Stimulated activated CD8-positive, alpha-beta memory T cell treated with anti-CD3 and anti-CD28 coated beads, Interleukin-15, amount 100 ng/mL, for 4 hours (primary cell): Measurements from ENCODE around the gene CDH23.

Experiments
- DNase-seq, 2 donors: peaks; one replicate each; pipeline ENCODE4 v3.0.0-alpha.2; 2020; ENCODE audit warnings: low read depth in 2 of 2

Gene CDH23

DNA sequence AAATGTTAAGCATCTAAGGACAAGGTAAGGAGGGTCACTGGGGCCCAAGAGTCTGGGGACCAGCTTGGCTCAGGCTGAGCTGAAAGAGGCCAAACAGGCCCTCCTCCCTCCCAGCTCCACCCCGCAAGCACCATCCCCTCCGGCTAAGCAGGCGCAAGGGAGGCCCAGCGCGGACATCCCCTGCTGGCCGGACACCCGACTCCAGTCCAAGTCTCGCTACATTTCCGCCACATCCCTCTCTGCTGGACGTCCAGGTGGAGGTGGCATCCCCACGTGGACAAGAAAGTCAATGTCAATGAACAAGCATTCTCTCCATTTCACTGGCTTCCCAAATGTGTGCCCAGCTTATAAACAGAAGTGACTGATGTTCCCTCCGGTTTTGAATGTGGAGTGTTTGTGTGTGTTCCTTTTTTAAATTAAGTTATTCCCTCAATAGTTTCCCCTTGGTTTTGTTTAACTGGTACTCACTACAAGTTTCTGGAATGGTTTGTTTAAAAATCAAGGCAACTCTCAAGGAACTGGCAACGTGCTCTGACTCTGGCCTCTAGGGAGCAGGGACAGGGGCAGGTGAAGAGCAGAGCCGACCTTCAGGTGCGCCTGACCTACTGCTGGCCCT lies 418.9 kb downstream of the CDH23 start:
- DNase-seq, result no peak

DNA sequence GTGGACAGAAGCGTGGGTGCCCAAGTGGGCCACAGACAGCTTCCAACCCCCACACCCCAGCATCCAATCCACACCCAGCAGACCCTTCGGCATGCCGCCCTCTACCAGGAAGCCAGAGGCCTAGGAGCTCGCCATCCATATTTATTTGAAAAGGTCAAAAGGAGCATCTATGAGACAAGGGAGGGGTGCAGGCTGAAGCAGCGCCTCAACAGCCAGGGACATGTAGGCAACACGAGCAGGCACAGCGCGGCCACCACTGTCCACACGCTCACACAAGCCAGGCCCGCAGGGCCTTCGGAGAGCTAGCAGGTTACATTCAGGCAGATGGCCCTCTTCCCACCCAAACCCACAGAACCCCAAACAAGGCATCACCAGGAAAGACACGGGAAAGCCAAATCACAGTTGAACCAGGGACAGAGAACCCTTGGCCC lies 419.7 kb downstream of the CDH23 start:
- no peak for DNase-seq

DNA sequence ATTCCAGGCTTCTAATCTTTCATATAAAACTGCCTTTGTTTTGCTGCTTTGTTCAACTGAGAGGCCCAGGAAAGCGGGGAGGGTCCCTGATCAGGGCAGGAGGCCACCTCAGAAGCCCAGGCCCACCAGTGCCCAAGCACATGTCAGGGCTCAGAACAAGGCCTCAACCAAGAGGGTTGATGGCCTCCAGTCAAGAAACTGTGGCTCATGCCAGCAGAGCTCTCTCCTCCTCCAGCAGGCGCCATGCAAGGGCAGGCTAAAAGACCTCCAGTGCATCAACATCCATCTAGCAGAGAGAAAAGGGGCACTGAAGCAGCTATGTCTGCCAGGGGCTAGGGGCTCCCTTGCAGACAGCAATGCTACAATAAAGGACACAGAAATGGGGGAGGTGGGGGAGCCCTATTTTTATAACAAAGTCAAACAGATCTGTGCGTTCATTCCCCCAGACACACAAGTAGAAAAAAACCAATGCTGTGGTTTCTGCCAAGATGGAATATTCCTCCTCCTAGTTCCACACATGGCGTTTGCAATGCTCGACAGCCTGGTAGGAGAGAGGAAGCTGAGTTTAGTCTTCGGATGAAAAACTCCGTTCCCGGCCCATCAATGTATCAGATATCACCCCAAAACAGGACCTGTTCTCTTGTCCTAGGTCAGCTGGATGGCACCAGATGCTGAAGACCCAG lies 420.4 kb downstream of the CDH23 start:
- no peak for DNase-seq

DNA sequence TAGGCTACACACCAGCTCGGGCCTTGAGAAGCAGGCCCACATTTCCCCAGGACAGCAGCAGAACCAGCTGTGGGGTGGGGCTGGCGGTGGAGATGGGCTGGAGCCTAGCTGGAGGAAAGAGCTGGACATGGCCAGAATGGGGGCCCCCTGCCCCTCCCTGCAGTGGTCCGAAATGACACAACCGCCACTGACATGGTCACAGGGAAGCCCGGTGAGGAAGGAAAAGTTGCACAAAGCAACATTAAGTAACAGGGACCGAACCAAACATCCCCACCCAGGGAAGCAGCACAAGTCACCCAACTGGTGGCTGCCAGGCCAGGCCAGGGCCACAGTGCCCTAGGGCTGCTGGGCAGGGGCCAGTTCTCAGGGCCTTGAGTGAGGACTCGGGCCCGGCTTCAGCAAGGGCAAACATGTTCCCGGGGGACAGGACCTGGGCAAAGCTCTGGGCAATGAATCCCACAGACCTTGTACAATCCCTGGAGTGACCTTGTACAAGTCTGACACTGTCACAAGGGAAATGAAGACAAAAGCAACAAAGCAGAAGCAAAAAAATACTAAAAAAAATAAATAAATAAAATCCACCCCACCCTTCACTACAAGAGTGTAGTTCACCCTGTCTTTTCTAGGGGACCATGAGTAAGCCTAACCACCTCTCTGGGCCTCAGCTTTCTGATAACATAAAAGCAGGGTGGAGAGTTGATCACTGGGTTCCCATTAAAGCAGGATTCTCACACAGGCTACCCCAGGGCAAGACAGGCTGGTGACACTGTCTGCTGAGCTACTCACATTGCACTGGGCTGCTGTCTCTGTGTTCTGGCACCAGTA lies 421.3 kb downstream of the CDH23 start:
- DNase-seq, result no peak

DNA sequence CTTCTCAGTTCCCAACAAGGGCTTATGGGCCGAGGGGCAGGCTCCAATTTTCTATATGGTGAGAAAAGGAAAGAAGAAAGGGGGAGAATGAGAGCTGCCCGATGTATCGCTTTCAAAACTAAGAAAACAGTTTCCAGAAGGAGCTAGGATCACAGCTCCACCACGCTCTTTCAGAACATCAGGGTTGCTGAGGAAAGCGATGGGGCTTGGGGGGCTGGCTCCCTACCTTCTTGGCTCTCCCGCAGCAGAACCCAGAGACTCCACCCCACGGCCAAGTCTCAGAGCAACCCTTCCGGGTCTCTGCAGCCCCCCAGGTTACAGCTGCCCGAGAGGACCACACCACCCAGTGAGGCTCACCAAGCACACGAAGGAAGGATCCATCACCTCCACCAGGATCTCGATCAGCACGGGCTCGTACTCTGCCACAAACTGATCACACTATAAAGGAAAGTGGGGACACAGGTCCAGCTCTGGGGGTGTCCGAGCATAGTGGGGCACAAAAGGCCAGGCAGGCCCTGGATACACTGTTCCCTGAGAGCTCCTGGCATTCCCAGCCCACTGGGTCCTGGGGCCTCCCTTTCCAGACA lies 422.0 kb downstream of the CDH23 start:
- no peak for DNase-seq

DNA sequence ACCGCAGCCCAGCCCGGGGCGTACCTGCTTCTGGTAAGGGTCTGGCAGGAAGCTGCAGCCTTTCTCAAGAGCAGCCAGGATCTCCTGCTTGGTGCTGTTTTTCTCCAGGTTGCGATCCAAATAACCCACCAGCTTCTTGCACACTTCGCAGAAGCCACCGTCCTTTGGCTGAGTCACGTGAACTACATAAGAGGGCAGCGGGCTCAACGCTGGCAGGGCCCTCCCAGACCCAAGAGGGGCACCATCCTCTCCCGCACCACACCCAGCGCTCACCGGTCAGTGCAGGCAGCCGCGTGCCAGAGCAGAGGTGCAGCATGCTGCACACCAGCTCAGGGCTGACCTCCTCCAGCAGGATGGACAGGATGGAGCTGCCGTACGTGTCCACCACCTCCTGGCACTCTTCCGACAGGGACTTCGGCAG lies 422.7 kb downstream of the CDH23 start:
- no peak for DNase-seq

DNA sequence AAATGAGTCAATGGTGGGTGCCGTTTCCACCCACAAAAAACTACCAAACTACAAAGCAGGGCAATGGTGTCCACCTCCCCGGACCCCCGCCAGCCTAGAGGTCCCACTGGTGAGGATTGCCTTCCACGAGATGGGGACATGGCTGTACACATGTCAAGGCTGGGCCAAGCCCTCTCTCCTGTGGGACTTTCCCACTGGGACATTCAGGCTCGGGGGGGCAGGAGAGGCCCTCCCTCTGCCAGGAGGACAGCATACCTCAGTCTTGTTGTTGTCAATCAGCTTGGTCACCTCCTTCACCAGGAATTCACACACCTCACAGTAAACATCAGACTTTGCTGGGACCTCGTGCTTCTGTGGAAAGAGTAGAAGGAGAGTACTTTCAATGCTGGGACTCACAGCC lies 423.3 kb downstream of the CDH23 start:
- DNase-seq, result no peak

DNA sequence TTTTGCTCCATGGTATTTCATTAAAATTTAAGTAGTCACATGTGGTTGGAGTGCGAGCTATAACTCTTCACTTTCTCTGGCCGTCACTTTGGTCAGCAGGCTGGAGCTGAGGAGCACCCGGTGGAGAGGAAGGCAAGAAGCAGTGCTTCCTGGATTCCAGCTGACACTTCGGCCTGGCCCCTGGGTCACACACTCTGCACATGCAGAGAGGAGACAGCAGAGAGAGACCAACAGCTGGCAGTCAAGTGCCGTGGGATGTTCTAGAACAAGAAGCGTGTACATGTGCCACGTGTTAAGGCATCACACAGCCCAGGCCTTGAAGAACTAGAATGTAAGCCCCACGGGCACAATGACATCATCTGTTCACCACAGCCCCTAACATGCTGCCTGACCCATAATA lies 424.2 kb downstream of the CDH23 start:
- DNase-seq, result no peak

DNA sequence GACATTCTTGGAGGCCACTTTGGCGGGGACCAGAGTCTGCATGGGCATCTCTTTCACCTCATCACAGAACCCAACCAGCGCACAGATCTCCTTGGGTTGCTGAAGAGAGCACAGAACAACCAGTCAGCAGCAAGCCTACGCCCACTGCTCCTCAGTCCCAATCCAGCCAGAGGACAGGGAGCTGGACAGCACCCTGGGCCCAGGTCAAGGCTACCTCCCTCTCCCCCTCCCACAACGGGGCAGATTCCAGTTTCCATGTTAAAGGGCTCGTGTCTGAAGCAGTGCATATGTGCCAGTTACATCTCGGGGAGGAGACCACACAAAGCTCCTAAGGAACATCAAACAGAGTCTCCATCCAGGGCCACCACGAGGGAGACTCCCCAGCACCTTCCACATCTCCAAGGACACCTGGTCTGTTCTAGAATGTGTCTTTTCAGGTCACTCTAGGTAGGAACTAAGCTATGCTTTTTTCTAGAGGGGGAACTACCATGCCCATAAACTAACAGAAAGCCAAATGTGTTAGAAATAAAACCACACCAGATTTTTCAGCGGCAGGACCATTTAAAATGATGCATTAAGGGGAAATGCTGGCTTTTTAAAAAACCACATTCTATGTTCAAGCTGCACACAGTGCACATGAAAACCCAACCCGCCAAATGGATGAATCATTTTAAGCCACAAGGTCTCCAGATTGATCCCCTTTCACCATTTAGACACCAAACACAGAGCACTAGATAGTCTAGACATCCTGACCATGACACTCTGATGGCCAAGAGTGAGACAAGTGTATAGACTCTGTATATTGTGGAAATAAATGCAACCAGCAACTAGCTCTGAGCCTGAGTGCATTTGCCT lies 425.4 kb downstream of the CDH23 start:
- no peak for DNase-seq

DNA sequence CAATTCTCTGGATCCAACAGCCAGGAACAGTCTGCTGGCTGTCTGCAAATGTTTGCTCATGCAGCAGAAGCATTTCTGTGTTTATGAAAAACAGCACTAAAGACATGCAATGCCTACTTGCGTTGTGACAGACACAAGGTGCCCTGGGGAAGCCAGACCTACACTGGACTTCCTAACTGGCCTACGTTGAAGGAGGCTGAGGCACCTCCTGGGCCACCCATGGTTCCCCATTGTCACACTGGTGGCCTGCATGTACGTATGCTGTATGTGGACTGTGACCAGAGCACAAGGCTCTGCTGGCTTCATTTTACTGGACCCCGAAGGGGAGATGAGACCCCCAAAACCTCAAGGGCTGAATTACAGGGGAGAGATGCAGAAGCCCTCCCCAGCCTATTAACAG lies 426.6 kb downstream of the CDH23 start:
- no peak for DNase-seq

DNA sequence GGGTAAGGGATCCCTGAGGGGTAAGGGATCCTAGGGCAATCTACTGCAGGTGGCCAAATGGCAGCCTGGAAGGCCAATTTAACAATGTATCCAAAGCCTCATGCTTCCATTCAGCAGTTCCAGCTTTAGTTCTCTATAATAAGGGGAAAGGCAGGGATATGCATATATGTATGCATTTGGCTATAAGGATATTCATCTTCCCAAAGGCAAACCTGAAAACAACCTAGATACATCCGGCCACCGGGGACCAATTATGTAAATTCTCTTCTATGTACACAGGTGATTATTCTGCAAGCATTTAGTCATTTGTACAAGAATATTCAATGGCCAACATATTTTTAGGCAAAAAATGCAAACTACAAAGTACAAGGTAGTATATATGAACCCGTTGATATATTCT lies 427.6 kb downstream of the CDH23 start:
- DNase-seq, result no peak

DNA sequence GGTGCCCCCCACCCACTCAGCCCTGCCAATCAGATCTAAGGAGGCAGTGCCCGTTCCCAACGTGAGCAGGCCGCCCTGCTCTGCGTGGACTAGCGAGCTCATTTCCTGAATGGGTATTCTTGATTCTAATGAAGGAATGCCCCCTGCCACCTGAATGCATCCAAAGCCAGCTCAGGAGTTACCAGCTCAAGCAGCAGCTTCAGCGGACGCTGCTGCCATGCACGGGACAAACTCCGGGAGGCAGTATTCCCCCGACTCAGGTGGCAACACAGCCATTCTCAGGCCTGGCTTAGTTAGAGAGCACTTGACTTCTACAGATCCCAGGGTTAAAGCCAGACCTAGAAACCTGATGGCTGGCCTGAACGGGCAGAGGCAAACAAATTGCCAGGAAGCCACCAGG lies 428.5 kb downstream of the CDH23 start:
- DNase-seq, result no peak

DNA sequence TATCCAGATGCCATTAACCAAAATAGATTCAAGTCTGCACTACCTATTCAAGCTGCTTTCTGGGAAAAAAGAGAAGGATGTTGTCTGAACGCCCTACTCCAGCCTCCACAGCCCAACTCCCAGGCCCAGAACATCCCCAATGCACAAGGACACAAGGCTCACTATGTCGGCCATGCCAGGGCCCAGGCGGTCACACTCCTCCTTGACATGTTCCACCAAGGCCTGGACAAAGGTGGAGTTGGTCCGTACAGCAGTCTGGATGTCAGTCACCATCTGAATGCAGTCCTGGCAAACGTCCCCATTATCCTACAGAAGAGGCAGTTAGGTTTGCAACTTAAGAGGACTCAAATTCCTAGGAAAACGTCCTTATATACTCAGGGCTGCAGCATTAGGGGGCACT lies 431.1 kb downstream of the CDH23 start:
- no peak for DNase-seq

DNA sequence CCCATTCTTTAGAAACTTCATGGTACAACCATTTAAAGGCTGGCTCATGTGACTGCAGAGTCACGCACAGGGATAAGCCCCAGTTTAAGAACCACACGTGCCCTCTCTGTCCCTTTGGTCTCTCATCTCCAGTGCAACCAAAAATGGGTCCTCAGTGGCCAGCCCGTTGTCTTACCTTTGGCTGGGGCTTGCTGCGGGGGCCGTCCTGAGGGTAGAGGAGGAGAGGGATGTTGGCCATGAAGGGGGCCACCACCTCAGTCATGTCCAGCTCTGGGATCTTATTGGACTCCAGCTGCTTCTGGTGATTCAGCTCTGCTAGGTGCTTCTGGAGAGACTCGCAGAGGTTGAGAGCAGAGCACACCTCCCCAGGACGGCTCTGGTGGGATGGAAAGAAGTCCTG lies 432.0 kb downstream of the CDH23 start:
- no peak for DNase-seq

DNA sequence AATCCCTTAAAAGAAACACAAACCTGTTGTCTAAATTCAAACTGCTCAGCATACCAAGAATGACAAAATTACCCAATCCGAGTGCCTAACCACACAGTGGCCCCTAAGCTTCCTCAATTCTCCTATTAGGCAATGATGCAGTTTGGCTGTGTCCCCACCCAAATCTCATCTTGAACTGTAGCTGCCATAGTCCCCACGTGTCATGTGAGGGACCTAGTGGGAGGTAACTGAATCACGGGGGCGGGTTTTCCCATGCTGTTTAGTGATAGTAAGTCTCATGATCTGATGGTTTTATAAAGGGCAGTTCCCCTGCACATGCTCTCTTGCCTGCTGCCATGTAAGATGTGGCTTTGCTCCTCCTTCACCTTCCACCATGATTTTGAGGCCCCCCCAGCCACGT lies 432.5 kb downstream of the CDH23 start:
- DNase-seq, result no peak

DNA sequence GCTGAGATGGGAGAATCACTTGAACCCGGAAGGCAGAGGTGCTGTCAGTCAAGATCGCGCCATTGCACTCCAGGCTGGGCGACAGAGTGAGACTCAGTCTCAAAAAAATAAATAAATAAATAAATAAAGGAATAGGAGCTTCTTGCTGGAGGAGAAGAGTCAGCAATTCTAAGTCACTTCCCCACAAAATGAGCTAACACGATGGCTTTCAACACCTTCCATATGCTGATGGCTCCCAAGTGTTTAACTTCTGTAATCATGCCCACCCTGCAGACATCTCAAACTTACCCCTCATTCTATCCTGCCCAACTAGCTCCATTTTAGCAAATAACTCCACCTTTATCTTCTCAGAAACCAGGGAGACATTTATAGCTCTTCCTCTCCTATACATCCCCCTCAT lies 433.2 kb downstream of the CDH23 start:
- DNase-seq, result no peak

DNA sequence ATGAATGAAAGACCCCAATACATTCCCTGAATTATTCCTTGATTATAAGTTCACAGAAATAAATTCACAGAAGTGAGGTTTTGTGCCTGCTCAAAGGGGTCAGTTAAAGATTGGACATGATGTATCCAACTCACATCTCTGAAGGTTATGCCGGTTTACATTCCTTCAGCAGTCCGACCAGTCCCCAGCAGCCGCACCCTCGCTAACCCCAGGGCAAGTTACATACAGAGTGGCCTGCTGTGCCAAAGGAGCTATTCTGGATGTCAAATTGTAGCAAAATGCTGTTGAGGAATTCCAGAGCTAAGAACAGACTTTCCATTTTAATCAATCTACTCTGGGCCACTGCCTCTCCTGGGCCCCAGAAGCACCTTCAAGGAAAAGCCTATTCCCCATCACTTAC lies 434.0 kb downstream of the CDH23 start:
- DNase-seq, result no peak

DNA sequence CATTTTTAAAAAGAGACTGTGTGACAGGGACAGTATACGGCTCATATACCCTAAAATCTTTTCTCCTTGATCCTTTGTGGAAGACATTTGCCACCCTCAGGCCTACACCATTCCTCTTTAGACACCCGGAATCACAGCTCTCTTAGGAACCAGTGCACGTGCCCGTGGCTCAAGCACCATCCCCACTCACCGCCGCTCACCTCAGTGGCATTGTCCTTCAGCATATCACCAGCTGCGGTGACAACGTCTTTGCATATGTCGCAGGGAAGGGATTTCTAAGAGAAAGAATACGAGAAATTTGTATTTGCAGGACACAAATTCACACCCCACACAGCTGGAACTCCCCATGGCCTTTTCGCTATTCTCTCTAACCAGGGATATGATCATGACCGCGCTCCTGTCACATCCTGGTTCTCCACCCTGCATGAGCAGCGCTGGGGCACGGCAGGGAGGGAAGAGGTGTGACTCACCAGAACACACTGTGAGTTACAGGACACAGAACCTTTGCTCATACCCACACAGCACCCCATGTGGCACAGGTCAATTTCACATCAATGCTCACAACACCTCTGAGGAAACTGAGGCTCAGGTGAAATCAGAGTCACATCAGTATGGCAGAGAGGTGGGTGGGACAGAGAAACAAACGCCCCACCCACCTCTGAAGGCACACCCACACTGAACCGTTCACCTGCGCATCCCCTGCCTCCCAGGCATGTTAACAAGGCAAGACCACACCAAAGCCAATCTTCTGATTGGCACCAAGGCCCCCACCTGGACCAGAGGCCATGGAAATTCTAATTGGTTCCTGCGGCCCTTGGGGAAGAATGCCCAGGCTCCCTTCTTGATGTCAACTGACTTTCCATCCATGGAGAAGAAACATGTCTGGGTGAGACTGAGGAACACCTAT lies 435.2 kb downstream of the CDH23 start:
- DNase-seq, result no peak

DNA sequence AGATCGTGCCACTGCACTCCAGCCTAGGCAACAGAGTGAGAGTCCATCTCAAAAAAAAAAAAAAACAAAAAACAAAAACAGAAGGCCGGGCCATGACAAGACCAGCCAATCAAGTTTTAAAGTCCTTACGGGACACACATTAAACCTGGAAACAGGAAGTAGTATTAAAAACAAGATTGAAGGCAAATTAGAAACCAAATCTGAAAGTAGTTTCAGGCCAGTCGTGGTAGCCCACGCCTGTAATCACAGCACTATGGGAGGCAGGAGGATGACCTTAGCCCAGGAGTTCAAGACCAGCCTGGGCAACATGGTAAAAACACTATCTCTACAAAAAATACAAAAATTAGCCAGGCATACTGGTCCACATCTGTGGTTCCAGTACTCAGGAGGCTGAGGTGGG lies 436.2 kb downstream of the CDH23 start:
- DNase-seq, result no peak

DNA sequence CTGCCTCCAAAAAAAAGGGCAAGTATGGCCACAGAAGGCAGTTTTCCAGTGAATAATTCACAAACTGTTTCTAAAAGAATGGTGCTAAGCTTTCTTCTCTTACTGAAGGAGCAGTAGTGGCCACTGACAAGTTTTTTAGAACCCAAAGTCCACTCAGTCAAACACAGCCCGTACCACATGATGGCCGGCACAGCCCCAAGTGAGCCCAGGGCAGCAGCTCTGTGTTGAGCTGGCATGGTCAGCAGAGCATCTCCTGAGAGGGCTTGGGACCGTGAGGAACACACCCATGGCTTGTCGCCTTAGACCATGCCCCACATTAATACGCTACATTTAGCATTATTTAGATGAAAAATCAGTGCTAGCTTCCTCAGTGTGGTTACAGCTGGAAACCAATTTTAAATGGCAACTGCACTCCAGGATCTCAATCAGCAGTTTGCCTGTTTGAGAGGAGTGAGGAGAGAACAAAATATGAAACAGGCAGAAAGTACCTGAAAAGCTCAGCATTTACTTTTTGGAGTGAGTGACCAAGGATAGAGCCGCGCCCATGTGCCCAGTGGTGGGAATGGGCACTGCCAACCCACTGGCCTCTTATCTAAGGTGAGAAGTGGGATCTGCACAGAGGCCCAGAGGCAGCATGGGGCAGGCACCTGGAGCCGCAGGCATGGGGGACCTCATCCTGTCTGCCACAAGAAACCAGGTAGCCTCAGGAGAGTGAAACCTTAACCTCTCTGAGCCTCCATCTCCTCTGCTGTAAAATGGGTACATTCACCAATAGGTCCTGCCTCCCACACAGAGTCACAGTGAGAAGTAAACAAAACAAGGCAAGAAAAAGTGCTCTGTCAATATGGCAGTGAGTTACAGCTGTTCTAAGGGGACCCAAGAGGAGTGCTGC lies 437.0 kb downstream of the CDH23 start:
- no peak for DNase-seq
